H9 (cell line): ENCODE results near the gene YOD1. TPM values are rescaled to one million over a fixed set of nuclear protein-coding genes. Genes with fewer than 3 reads are reported as not detected.

Experiments
- DNase-seq: peaks from one replicate; pipeline ENCODE4 v3.0.0-alpha.2; 2017
- H2AFZ ChIP-seq: one replicate; pipeline ENCODE4 v1.6.1; 2013; ENCODE audit warnings: mild to moderate bottlenecking, low read length, control low read depth, moderate library complexity
- H2AK5ac ChIP-seq: 2 replicates; pipeline ENCODE4 v1.6.1; 2013; ENCODE audit warnings: low read length, control low read depth, mixed read lengths; ENCODE audit not compliant: insufficient read length
- H2BK120ac ChIP-seq: one replicate; pipeline ENCODE4 v1.6.1; 2013; ENCODE audit warnings: low read depth, mild to moderate bottlenecking, low read length, control low read depth, inconsistent platforms; ENCODE audit not compliant: poor library complexity, severe bottlenecking
- H2BK12ac ChIP-seq: 2 replicates; pipeline ENCODE4 v1.6.1; 2013; ENCODE audit warnings: low read length, control low read depth, mixed read lengths, low read depth; ENCODE audit not compliant: insufficient read length
- H2BK15ac ChIP-seq: 2 replicates; pipeline ENCODE4 v1.6.1; 2013; ENCODE audit warnings: low read depth, low read length, control low read depth
- H2BK20ac ChIP-seq: one replicate; pipeline ENCODE4 v1.6.1; 2013; ENCODE audit warnings: low read depth, mild to moderate bottlenecking, low read length, control low read depth, inconsistent platforms; ENCODE audit not compliant: poor library complexity, severe bottlenecking
- H2BK5ac ChIP-seq: 2 replicates; pipeline ENCODE4 v1.6.1; 2013; ENCODE audit warnings: low read length, control low read depth, mixed read lengths; ENCODE audit not compliant: insufficient read length
- H3K14ac ChIP-seq: 2 replicates; pipeline ENCODE4 v1.6.1; 2013; ENCODE audit warnings: low read length, control low read depth; ENCODE audit not compliant: insufficient read depth
- H3K18ac ChIP-seq: 2 replicates; pipeline ENCODE4 v1.6.1; 2013; ENCODE audit warnings: low read depth, mild to moderate bottlenecking, mixed read lengths, low read length, control low read depth; ENCODE audit not compliant: insufficient read length
- H3K23ac ChIP-seq: 2 replicates; pipeline ENCODE4 v1.6.1; 2013; ENCODE audit warnings: low read length, control low read depth, mixed read lengths, low read depth; ENCODE audit not compliant: insufficient read length
- H3K23me2 ChIP-seq: 2 replicates; pipeline ENCODE4 v1.6.1; 2013; ENCODE audit warnings: low read depth, mild to moderate bottlenecking, mixed read lengths, low read length, control low read depth; ENCODE audit not compliant: insufficient read length, poor library complexity, severe bottlenecking
- H3K27ac ChIP-seq: 2 replicates; pipeline ENCODE4 v1.5.1; 2013; ENCODE audit warnings: low read length, control low read depth, mixed read lengths, low read depth; ENCODE audit not compliant: insufficient read length
- H3K27me3 ChIP-seq: 2 replicates; pipeline ENCODE4 v1.6.1; 2013; ENCODE audit warnings: low read length, control low read depth, inconsistent platforms; ENCODE audit not compliant: insufficient read depth
- H3K4ac ChIP-seq: 2 replicates; pipeline ENCODE4 v1.6.1; 2013; ENCODE audit warnings: low read depth, mild to moderate bottlenecking, control low read depth, inconsistent platforms, low read length, moderate library complexity
- H3K4me1 ChIP-seq: 2 replicates; pipeline ENCODE4 v1.6.1; 2013; ENCODE audit warnings: low read length, control low read depth, inconsistent platforms; ENCODE audit not compliant: insufficient read depth
- H3K4me2 ChIP-seq: 2 replicates; pipeline ENCODE4 v1.6.1; 2013; ENCODE audit warnings: low read length, control low read depth, mixed read lengths; ENCODE audit not compliant: insufficient read length, insufficient read depth
- H3K56ac ChIP-seq: 2 replicates; pipeline ENCODE4 v1.6.1; 2013; ENCODE audit warnings: low read depth, mild to moderate bottlenecking, mixed read lengths, low read length, control low read depth; ENCODE audit not compliant: insufficient read length
- H3K79me1 ChIP-seq: 2 replicates; pipeline ENCODE4 v1.6.1; 2013; ENCODE audit warnings: low read depth, mild to moderate bottlenecking, moderate library complexity, low read length, control low read depth, inconsistent platforms; ENCODE audit not compliant: insufficient read depth, poor library complexity, severe bottlenecking
- H3K79me2 ChIP-seq: 2 replicates; pipeline ENCODE4 v1.6.1; 2013; ENCODE audit warnings: low read length, control low read depth, inconsistent platforms; ENCODE audit not compliant: insufficient read depth
- H3K9ac ChIP-seq: 2 replicates; pipeline ENCODE4 v1.6.1; 2013; ENCODE audit warnings: low read length, control low read depth, mixed read lengths; ENCODE audit not compliant: insufficient read length; ENCODE audit errors: extremely low read depth
- H3K9me3 ChIP-seq: one replicate; pipeline ENCODE4 v1.6.1; 2013; ENCODE audit warnings: low read depth, low read length, inconsistent platforms; ENCODE audit not compliant: control insufficient read depth
- H3T11ph ChIP-seq: one replicate; pipeline ENCODE4 v1.6.1; 2013; ENCODE audit warnings: mild to moderate bottlenecking, low read length, control low read depth, inconsistent platforms
- H4K20me1 ChIP-seq: one replicate; pipeline ENCODE4 v1.6.1; 2013; ENCODE audit not compliant: control insufficient read depth, insufficient read length, insufficient read depth
- H4K5ac ChIP-seq: 2 replicates; pipeline ENCODE4 v1.6.1; 2013; ENCODE audit warnings: low read depth, mild to moderate bottlenecking, mixed read lengths, low read length, control low read depth; ENCODE audit not compliant: insufficient read length
- H4K8ac ChIP-seq: replicated peaks from 2 replicates; pipeline ENCODE4 v1.6.1; 2013; ENCODE audit warnings: low read length, control low read depth, mixed read lengths, low read depth; ENCODE audit not compliant: insufficient read length
- H4K91ac ChIP-seq: 2 replicates; pipeline ENCODE4 v1.6.1; 2013; ENCODE audit warnings: low read depth, mild to moderate bottlenecking, moderate library complexity, mixed read lengths, low read length, control low read depth; ENCODE audit not compliant: insufficient read length
- H3K27ac Mint-ChIP-seq, 3 experiments: 2 replicates in 2 of 3; 3 replicates in 1 of 3; pipeline ENCODE4 v1.8.0; 2020 to 2021; ENCODE audit warnings: mixed read lengths in 3 of 3, mild to moderate bottlenecking in 1 of 3, moderate library complexity in 1 of 3
- H3K27me3 Mint-ChIP-seq: 2 replicates; pipeline ENCODE4 v1.8.0; 2021; ENCODE audit warnings: low read depth, mild to moderate bottlenecking, moderate library complexity, mixed read lengths
- H3K36me3 Mint-ChIP-seq, 3 experiments: 2 replicates in 2 of 3; 3 replicates in 1 of 3; pipeline ENCODE4 v1.8.0; 2020 to 2021; ENCODE audit warnings: low read depth in 3 of 3, mixed read lengths in 3 of 3; ENCODE audit not compliant: insufficient read depth in 1 of 3
- H3K4me1 Mint-ChIP-seq, 2 experiments: 2 replicates each; pipeline ENCODE4 v1.8.0; 2020; ENCODE audit warnings: mixed read lengths in 2 of 2
- H3K4me3 Mint-ChIP-seq, 2 experiments: 2 replicates in 1 of 2; 3 replicates in 1 of 2; pipeline ENCODE4 v1.8.0; 2020 to 2021; ENCODE audit warnings: mild to moderate bottlenecking in 2 of 2, mixed read lengths in 2 of 2, moderate library complexity in 1 of 2
- H3K9me3 Mint-ChIP-seq, 2 experiments: 2 replicates in 1 of 2; 3 replicates in 1 of 2; pipeline ENCODE4 v1.8.0; 2020; ENCODE audit warnings: mild to moderate bottlenecking in 2 of 2, mixed read lengths in 2 of 2, moderate library complexity in 1 of 2
- WGBS: extraction: QIAGEN DNeasy Blood & Tissue Kit; methylation state at CpG from one replicate; pipeline ENCODE4 v1.1.7; 2013; ENCODE audit warnings: missing lambda C conversion rate, low lambda C conversion rate, mixed read lengths; ENCODE audit not compliant: insufficient read length; ENCODE audit errors: extremely low coverage; 5-methylcytosine and 5-hydroxymethylcytosine counted together
- total RNA-seq: library from RNA; stranded (reverse); gene quantifications from 2 replicates; pipeline ENCODE4 v1.2.1, GENCODE V29; 2021
- TF ChIP-seq, protein P1 (sequence below): fragments of 200-600 bp; sonication (generic); conservative IDR thresholded peaks from 3 replicates; pipeline ENCODE4 v1.8.0; 2021; ENCODE audit warnings: antibody characterized with exemption, mild to moderate bottlenecking

YOD1 gene
- total RNA-seq, 1 experiment from 2014 or later, result 8.6 TPM

DNA sequence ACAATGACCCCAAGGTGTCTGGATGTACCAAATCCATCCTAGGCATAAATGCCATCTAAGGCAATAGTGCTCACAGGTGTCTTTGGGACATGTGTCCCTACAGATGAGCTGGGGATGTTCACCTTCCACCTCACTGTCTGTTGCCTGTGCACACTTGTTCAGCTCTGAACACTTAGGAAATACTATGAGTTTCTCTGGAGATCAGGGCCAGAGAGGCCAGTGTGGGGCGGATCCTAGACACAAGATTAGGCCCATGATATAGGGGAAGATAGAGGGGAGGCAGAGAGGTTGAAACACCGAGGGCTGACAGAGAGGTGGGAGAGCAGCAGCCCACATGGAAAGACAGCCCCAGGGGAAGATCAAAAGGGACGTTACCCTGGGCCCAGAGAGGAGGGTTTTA is 44.1 kb downstream of the YOD1 start:
- H3K23me2 ChIP-seq, result no peaks in the 10 kb centered on the region
- no peaks in the 10 kb centered on the region for H4K20me1 ChIP-seq
- no peak overlapping the region for H3K4me3 Mint-ChIP-seq
- no peak overlapping the region for H3K56ac ChIP-seq
- no peak overlapping the region for H2AFZ ChIP-seq
- no peaks in the 10 kb centered on the region for H3K79me2 ChIP-seq
- no peak overlapping the region; a peak in 1 of 7 replicates for H3K27ac Mint-ChIP-seq
- H3K27me3 Mint-ChIP-seq, result peaks cover 8% of the 10 kb centered on the region
- no peak overlapping the region for H4K91ac ChIP-seq
- no peak overlapping the region for H3K23ac ChIP-seq
- no peaks in the 10 kb centered on the region for H3K27me3 ChIP-seq
- no peaks in the 10 kb centered on the region for H3K79me1 ChIP-seq
- no peak overlapping the region for H3K14ac ChIP-seq
- no peak overlapping the region for H2BK5ac ChIP-seq
- DNase-seq, result no peak
- H3K4me2 ChIP-seq, result no peak overlapping the region
- H2BK12ac ChIP-seq, result no peak overlapping the region
- H2BK20ac ChIP-seq, result no peak overlapping the region
- H3K36me3 Mint-ChIP-seq, result no peaks in the 10 kb centered on the region
- no peaks in the 10 kb centered on the region for H3K9me3 Mint-ChIP-seq
- no peak overlapping the region for H3T11ph ChIP-seq
- TF ChIP-seq, protein P1, sequence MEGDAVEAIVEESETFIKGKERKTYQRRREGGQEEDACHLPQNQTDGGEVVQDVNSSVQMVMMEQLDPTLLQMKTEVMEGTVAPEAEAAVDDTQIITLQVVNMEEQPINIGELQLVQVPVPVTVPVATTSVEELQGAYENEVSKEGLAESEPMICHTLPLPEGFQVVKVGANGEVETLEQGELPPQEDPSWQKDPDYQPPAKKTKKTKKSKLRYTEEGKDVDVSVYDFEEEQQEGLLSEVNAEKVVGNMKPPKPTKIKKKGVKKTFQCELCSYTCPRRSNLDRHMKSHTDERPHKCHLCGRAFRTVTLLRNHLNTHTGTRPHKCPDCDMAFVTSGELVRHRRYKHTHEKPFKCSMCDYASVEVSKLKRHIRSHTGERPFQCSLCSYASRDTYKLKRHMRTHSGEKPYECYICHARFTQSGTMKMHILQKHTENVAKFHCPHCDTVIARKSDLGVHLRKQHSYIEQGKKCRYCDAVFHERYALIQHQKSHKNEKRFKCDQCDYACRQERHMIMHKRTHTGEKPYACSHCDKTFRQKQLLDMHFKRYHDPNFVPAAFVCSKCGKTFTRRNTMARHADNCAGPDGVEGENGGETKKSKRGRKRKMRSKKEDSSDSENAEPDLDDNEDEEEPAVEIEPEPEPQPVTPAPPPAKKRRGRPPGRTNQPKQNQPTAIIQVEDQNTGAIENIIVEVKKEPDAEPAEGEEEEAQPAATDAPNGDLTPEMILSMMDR, result no peak
- no peak overlapping the region for H4K5ac ChIP-seq
- no peak overlapping the region for H4K8ac ChIP-seq
- H2BK120ac ChIP-seq, result no peak overlapping the region
- no peak overlapping the region for H3K27ac ChIP-seq
- H3K4me1 Mint-ChIP-seq, result peaks cover 20 to 22% of the 10 kb centered on the region in 2 experiments
- H3K9ac ChIP-seq, result no peak overlapping the region
- H3K4me1 ChIP-seq, result no peaks in the 10 kb centered on the region
- no CpG with 5 or more reads among the region's 3 CpGs for WGBS
- no peak overlapping the region for H3K18ac ChIP-seq
- no peak overlapping the region for H2BK15ac ChIP-seq
- H3K9me3 ChIP-seq, result no peaks in the 10 kb centered on the region
- no peak overlapping the region for H2AK5ac ChIP-seq
- H3K4ac ChIP-seq, result no peak overlapping the region
